Endothelial cell of umbilical vein (primary cell): Measurements from ENCODE around the gene PRR16. TPM values are rescaled to one million over a fixed set of nuclear protein-coding genes. Genes with fewer than 3 reads are reported as not detected.

Experiments used
- BruUV-seq: library from RNA; stranded (reverse); fragments of 400-500 nt; replicated peaks from 2 replicates; lab custom pipeline; 2021; lab: Mats Ljungman, UMichigan
- CTCF ChIA-PET: fragments of 300-600, 350-600 bp; sonication (Branson Sonifier 250); formaldehyde crosslinking; loops from one replicate; lab custom pipeline; 2021; ENCODE audit warnings: antibody characterized with exemption, inconsistent platforms; lab: Charles Lee
- POLR2A ChIA-PET: fragments of 300-600, 350-600 bp; sonication (Branson Sonifier 250); formaldehyde crosslinking; loops from one replicate; lab custom pipeline; 2021; ENCODE audit warnings: antibody characterized with exemption, inconsistent platforms; lab: Charles Lee
- DNase-seq: peaks from one replicate; pipeline ENCODE4 v3.0.0-alpha.2; 2011; ENCODE audit warnings: low read depth, low spot score
- FAIRE-seq: peaks from 2 replicates; lab custom pipeline; 2011; peaks lifted over from hg19 to GRCh38; lab: Jason Lieb, UNC
- H2AFZ ChIP-seq: 2 replicates; pipeline ENCODE4 v1.6.0; 2012; ENCODE audit warnings: low read depth, low read length, control low read depth, inconsistent platforms
- H3K27ac ChIP-seq: 2 replicates; pipeline ENCODE4 v1.5.1; 2011; ENCODE audit warnings: low read depth, mild to moderate bottlenecking, control low read depth, low read length, moderate library complexity; ENCODE audit not compliant: insufficient read depth
- H3K27me3 ChIP-seq, 2 experiments: 2 replicates each; pipeline versions ENCODE4 v1.6.0 to v1.6.1; 2011; ENCODE audit warnings: low read length in 2 of 2, mixed read lengths in 1 of 2; ENCODE audit not compliant: control insufficient read depth in 2 of 2, insufficient read depth in 2 of 2
- H3K36me3 ChIP-seq, 2 experiments: 2 replicates in 1 of 2; 3 replicates in 1 of 2; pipeline ENCODE4 v1.5.1; 2011; ENCODE audit warnings: low read length in 2 of 2, mild to moderate bottlenecking in 1 of 2, moderate library complexity in 1 of 2; ENCODE audit not compliant: control insufficient read depth in 2 of 2, insufficient read depth in 2 of 2; ENCODE audit errors: extremely low read depth in 1 of 2
- H3K4me1 ChIP-seq: 3 replicates; pipeline ENCODE4 v1.5.1; 2011; ENCODE audit warnings: mild to moderate bottlenecking, low read length; ENCODE audit not compliant: control insufficient read depth, insufficient read depth; ENCODE audit errors: extremely low read depth
- H3K4me2 ChIP-seq: 2 replicates; pipeline ENCODE4 v1.6.1; 2011; ENCODE audit warnings: low read length, control low read depth, mixed read lengths; ENCODE audit not compliant: insufficient read depth
- H3K4me3 ChIP-seq, 3 experiments: fragments of 200-600 bp in 1 of 3; sonication (generic), shearing (Covaris generic) in 1 of 3; replicated peaks in 1 of 3; 2 replicates each; pipeline ENCODE4 v1.5.1; 2011 to 2016; ENCODE audit warnings: control low read depth in 3 of 3, low read length in 3 of 3, mild to moderate bottlenecking in 2 of 3, inconsistent platforms in 1 of 3, low read depth in 1 of 3, moderate library complexity in 1 of 3; ENCODE audit not compliant: insufficient read depth in 1 of 3
- H3K79me2 ChIP-seq: 2 replicates; pipeline ENCODE4 v1.6.0; 2012; ENCODE audit warnings: low read length, inconsistent platforms; ENCODE audit not compliant: control insufficient read depth, insufficient read depth
- H3K9ac ChIP-seq: replicated peaks from 2 replicates; pipeline ENCODE3; 2011; ENCODE audit warnings: low read length, control low read depth; ENCODE audit not compliant: insufficient read depth; ENCODE audit errors: extremely low read depth
- H3K9me1 ChIP-seq: replicated peaks from 3 replicates; pipeline ENCODE4 v1.6.0; 2011; ENCODE audit warnings: mild to moderate bottlenecking, low read length; ENCODE audit not compliant: control insufficient read depth, insufficient read depth; ENCODE audit errors: extremely low read depth
- H3K9me3 ChIP-seq: replicated peaks from 2 replicates; pipeline ENCODE4 v1.5.1; 2012; ENCODE audit warnings: low read length, inconsistent platforms; ENCODE audit not compliant: control insufficient read depth, insufficient read depth
- H4K20me1 ChIP-seq: replicated peaks from 2 replicates; pipeline ENCODE3; 2011; ENCODE audit warnings: mild to moderate bottlenecking, low read length; ENCODE audit not compliant: control insufficient read depth, insufficient read depth; ENCODE audit errors: extremely low read depth
- EZH2 ChIP-seq: IDR thresholded peaks from 2 replicates; pipeline ENCODE4 v1.6.1; 2012; ENCODE audit warnings: borderline replicate concordance, low read depth, mild to moderate bottlenecking, moderate library complexity, low read length, inconsistent platforms; ENCODE audit not compliant: severe bottlenecking
- FOS ChIP-seq: IDR thresholded peaks from 2 replicates; pipeline ENCODE4 v1.6.1; 2011; ENCODE audit warnings: mild to moderate bottlenecking, low read length, moderate library complexity, borderline replicate concordance; ENCODE audit not compliant: insufficient read depth
- GATA2 ChIP-seq: IDR thresholded peaks from 2 replicates; pipeline ENCODE4 v1.7.0; 2011; ENCODE audit warnings: low read depth, mild to moderate bottlenecking, moderate library complexity, mixed read lengths, low read length; ENCODE audit not compliant: insufficient read length, insufficient read depth
- JUN ChIP-seq: IDR thresholded peaks from 2 replicates; pipeline ENCODE4 v1.6.1; 2011; ENCODE audit warnings: borderline replicate concordance, low read depth; ENCODE audit not compliant: insufficient read length, insufficient read depth
- MYC ChIP-seq: IDR thresholded peaks from one replicate; pipeline ENCODE4 v1.6.1; 2011; ENCODE audit warnings: mild to moderate bottlenecking, low read depth, low read length
- POLR2A ChIP-seq: IDR thresholded peaks from 2 replicates; pipeline ENCODE4 v1.6.1; 2012; ENCODE audit warnings: low read depth, mild to moderate bottlenecking, control low read depth, low read length
- POLR2AphosphoS5 ChIP-seq: IDR thresholded peaks from 2 replicates; pipeline ENCODE4 v1.6.1; 2012; ENCODE audit warnings: low read depth, mild to moderate bottlenecking, control low read depth, low read length, moderate library complexity; ENCODE audit not compliant: insufficient read depth
- dilution Hi-C: fragments of 300-500 bp; cut with MboI; formaldehyde crosslinking; loops from one replicate; pipeline ENCODE4 v1.15.0; 2019; ENCODE audit warnings: low sequenced_read_pairs; ENCODE audit not compliant: extremely low pct_ligation_motif_present
- intact Hi-C: fragments of 100-400 bp; cut with micrococcal nuclease; formaldehyde crosslinking; loops from one replicate; pipeline ENCODE4 v1.10.0; 2022
- polyA plus RNA-seq, 4 experiments: library from polyadenylated mRNA; depleted of rRNA in 3 of 4; stranded (reverse) in 3 of 4; unstranded in 1 of 4; fragments of >200 nt; gene quantifications; 2 replicates each; pipeline versions ENCODE4 v1.2.1 to v1.2.3, GENCODE V29; 2011 to 2012; ENCODE audit warnings: missing spikeins in 1 of 4
- total RNA-seq: library from RNA; stranded (reverse); gene quantifications from 2 replicates; pipeline ENCODE4 v1.2.3, GENCODE V29; 2021
- TF ChIP-seq, protein P1 (sequence below), 2 donors: IDR thresholded peaks; 1 replicate in 1 of 2; 2 replicates in 1 of 2; pipeline ENCODE4 v1.5.1; 2011; ENCODE audit warnings: low read length in 2 of 2, mild to moderate bottlenecking in 2 of 2, moderate library complexity in 2 of 2, control low read depth in 1 of 2, inconsistent platforms in 1 of 2, low read depth in 1 of 2; ENCODE audit not compliant: insufficient read depth in 1 of 2; ENCODE audit errors: extremely low read depth in 1 of 2
- TF ChIP-seq, protein P2 (sequence below): IDR thresholded peaks from 2 replicates; pipeline ENCODE4 v1.6.1; 2011; ENCODE audit not compliant: insufficient read depth, insufficient read length

PRR16 gene
- total and polyA plus RNA-seq, 2 donors (not counting 3 experiments of a cell fraction or from before 2014, with no cell fraction given): 0.91 to 1.2 TPM

DNA sequence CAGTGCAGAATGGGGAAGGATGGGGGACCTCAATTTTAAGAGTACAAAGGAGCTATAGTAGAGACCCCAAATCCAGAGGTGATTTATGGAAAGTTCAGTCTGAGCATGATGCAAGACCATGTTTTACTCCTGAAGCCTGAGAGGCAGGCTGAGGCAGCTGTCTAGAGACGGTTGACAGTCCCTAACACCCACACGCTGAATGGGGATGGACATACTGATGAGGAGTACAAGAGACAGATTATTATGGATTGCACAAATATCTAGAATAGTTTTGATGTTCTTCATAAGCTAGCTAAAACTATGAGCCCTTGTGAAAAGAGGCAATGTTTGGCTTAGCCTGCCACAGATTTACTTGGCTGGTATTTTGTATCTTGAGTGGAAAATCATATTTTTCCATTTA lies 64.5 kb downstream of the PRR16 start:
- H3K9ac ChIP-seq: no peak overlapping the region
- no peaks in the 10 kb centered on the region for H4K20me1 ChIP-seq
- no peaks in the 10 kb centered on the region for H3K36me3 ChIP-seq
- H3K27me3 ChIP-seq: no peaks in the 10 kb centered on the region
- no peaks in the 10 kb centered on the region for H3K9me3 ChIP-seq
- ChIA-PET POLR2A (no interaction called here), CTCF (no interaction called here)
- DNase-seq: no peak
- no peaks in the 10 kb centered on the region for H3K9me1 ChIP-seq
- H3K27ac ChIP-seq: no peak overlapping the region
- H3K4me2 ChIP-seq: no peak overlapping the region
- dilution Hi-C loops (no loop called here), intact Hi-C loops (no loop called here)
- no peak for TF ChIP-seq MYC
- no peak for TF ChIP-seq POLR2A
- TF ChIP-seq, protein P1, sequence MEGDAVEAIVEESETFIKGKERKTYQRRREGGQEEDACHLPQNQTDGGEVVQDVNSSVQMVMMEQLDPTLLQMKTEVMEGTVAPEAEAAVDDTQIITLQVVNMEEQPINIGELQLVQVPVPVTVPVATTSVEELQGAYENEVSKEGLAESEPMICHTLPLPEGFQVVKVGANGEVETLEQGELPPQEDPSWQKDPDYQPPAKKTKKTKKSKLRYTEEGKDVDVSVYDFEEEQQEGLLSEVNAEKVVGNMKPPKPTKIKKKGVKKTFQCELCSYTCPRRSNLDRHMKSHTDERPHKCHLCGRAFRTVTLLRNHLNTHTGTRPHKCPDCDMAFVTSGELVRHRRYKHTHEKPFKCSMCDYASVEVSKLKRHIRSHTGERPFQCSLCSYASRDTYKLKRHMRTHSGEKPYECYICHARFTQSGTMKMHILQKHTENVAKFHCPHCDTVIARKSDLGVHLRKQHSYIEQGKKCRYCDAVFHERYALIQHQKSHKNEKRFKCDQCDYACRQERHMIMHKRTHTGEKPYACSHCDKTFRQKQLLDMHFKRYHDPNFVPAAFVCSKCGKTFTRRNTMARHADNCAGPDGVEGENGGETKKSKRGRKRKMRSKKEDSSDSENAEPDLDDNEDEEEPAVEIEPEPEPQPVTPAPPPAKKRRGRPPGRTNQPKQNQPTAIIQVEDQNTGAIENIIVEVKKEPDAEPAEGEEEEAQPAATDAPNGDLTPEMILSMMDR (IDR thresholded peaks at IDR 0.05; ENCODE audit: extremely low read depth in 1 of 2, insufficient read depth in 1 of 2, low read depth in 1 of 2, low read length in 2 of 2): no peak
- TF ChIP-seq, protein P2, sequence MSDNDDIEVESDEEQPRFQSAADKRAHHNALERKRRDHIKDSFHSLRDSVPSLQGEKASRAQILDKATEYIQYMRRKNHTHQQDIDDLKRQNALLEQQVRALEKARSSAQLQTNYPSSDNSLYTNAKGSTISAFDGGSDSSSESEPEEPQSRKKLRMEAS: no peak
- TF ChIP-seq GATA2: no peak
- TF ChIP-seq FOS: no peak
- TF ChIP-seq JUN: no peak
- no peak for TF ChIP-seq EZH2
- no peak for TF ChIP-seq POLR2AphosphoS5
- no peak overlapping the region for H3K4me3 ChIP-seq
- FAIRE-seq: no peak
- no peaks in the 10 kb centered on the region for H3K79me2 ChIP-seq
- H3K4me1 ChIP-seq: no peaks in the 10 kb centered on the region
- H2AFZ ChIP-seq: no peak overlapping the region
- no TSS peak for BruUV-seq
